HG02610 (cell line): ENCODE data around the gene BRINP3.
"Not testable (repeated sequence)": the region's sequence is repeated elsewhere in the genome, so short reads cannot be mapped to it uniquely, and the experiment has no call there.

Experiments
- ATAC-seq: cut with Tn5 transposase; IDR thresholded peaks from one replicate; pipeline ENCODE4 v1.9.1; 2021; ENCODE audit warnings: mild to moderate bottlenecking, moderate library complexity; ENCODE audit not compliant: unreplicated experiment

BRINP3 gene

GRCh38 chr1:190477762-190478148 is at the start of gene BRINP3:
BRINP3 (minus strand) TSS chr1:190477864.
- no peak for ATAC-seq

DNA sequence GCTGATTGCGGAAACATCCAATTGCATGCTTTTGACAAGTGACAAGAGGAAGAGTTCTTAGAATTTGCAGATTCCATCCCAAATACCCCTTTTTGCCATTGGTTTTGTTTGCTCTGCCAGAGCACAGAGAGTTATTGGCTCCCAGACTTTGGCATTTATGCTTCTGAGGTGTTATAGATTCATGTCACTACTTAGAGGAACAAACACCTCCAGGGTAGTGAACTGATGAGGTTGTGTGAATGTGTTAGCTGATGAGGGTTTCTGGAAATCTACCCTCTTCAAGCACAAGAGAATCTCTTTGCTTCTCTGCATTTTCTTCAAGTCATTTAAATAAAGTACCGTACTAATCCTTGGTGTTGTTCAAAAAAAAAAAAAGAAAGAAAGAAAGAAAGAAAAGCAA is 33.9 kb upstream of the BRINP3 start:
- ATAC-seq, result no peak

- ATAC-seq, result no peak
Observed at GRCh38 chr1:190507357-190507756, 29.7 kb upstream of the BRINP3 start.

- ATAC-seq, result not testable (repeated sequence)
Observed at GRCh38 chr1:190504539-190504938, 26.9 kb upstream of the BRINP3 start.

DNA sequence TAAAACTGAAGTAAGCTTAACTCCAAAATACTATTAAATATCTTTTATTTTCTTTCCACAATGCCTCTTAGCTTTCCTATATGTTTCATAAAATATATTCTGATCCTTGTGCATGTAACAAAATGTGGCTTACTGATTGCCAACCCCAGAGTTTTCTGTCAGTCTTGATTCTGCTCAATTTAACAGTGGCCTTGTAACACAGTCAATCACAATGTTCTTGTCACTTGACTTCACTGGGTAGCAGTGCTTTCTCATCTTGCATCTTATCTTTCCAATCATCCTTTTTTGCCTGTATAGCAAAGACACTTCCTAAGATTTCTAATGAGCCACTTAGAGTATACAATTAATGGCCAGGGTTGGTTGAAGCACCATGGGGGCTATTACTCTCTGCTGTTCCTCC is 19.9 kb upstream of the BRINP3 start:
- ATAC-seq, result no peak

GRCh38 chr1:190494451-190494850 is 16.8 kb upstream of the BRINP3 start:
- ATAC-seq, result no peak

DNA sequence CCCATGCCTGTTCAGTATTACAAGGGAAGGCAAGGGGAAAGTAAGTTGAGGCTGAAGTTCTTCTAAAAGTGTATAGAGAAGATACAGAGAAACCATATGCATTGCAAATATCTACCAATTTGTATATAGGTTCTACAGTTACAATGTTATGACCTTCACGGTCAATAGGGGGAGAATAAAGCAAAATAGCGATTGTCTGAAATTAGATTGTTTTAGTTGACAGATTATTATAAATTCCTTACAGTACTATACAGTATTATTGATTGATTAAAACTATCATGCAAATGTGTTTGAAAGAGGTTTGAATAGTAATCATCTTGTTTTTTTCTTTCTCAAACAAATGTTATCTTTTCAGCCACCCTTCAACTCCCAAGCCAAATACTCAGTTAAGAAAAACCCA is 13.7 kb upstream of the BRINP3 start:
- ATAC-seq, result no peak

DNA sequence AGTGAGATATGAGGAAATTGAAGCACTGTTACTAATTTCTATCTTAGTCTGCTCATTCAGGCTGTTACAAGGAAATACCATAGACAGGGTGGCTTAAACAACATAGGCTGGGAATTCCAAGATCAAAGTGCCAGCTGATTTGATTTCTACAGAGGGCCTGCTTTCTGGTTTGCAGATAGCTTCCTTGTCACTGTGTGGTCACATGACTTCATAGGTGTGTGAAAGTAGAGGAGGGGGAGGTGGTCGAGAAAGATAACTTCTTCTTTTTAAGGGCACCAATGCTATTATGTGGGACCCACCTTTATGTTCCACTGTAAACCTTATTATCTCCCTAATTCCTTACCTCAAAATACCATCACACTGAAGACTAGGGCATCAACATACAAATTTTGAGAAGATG is 6.4 kb upstream of the BRINP3 start:
- no peak for ATAC-seq

- ATAC-seq, result no peak
Observed at GRCh38 chr1:190480231-190480630, 2.6 kb upstream of the BRINP3 start.

DNA sequence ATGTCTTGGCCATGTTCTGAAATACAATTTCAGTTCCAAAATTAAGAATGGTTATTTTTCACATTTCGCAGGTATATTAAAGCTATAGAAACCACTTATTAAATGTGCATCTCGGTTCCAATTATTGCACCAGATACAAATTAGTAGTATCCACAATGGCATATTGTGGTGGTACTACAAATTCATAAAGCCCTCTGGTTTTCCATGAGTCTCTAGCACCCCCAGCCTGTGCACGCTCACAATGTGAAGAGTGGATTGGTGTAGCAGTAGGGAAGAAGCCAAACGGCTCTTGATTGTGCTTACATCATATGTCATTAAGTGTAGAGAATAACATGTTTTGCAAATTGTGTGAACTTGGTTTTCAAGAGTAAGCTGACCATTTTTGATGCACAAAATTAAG is 1.9 kb upstream of the BRINP3 start:
- ATAC-seq, result no peak

- ATAC-seq, result no peak
Observed at GRCh38 chr1:190479050-190479397, 1.4 kb upstream of the BRINP3 start.

GRCh38 chr1:190478149-190479049 is 735 bp upstream of the BRINP3 start:
- peak; percentile 62 for ATAC-seq

GRCh38 chr1:190476806-190477205 is 858 bp downstream of the BRINP3 start:
- ATAC-seq, result no peak

- no peak for ATAC-seq
Observed at GRCh38 chr1:190476321-190476720, 1.3 kb downstream of the BRINP3 start.

DNA sequence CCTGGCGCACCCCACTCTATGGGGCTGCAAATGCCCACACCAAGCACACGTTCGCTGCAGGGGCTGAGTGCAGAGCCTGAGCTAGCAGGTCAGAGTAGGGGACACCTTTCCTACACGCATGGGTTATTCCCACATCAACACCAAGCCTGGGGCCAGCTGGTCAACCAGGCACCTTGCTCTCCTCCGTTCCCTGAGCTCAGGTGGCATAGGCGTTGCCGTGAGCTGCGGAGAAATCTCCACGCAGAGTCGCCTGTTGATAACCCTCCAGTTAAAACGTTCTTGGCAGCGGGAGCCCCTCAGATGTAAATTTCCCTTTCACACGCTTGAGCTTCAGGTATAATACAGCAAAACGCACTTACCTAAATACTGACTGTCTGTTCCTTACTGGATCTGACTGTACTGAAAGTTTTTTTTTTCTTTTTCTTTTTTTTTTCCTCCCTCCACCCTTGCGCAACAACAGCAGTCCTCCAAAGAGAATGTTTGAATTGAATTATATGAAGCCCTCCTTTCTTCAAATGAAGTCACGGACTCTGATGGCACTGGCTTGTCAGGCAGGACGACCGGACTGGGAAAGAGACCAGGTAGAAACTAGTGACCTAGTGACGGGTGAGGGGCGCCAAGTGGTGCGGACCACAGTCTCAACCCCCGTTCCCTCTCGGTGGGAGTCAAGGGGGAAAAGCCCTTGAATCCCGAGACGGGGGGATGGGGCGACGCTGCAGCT is 2.1 kb downstream of the BRINP3 start:
- no peak for ATAC-seq

DNA sequence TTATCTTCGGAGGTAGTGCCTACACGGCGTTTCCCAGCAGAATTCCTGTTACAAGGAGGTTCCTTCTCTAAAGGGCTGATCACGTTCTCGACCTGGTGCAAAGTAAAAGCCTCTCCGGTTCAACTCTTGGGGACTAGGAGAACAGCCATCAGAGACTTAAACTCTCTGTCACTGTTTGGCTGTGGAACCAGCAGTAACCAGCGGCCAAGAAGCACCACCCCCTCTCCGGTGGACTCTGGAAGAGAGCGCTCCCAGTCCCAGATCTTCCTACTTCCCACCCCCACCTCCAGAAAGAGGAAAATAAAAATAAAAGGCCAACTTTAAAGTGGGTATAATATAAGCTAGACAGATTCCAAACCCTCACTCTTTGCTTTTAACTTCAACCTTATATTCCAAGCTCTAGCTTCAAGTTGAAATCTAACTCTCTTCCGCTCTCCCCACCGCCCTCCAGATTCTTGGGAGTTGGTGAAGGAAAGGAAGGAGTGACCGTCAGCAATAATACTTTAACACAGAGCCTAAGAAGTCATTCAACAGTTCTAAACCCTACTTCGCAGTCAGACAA is 2.9 kb downstream of the BRINP3 start:
- no peak for ATAC-seq

DNA sequence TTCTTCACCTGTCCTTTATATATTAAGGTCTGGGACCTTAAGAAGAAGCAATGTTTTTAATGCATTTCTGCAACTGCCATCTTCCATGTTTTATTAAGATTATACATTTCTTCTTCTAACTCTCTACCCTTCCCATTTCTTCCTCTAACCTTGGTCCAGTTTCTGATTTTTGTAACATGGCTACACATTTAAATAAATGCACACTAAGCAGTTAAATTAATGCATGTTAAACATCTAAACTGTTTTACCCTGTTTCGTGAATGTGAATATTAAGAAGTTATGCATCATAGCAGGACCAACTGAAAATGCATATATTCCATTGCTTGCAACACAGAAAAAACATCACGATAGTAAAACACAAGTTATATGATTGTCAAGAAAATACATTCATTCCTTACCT is 3.7 kb downstream of the BRINP3 start:
- ATAC-seq, result no peak

GRCh38 chr1:190472494-190472893 is 5.2 kb downstream of the BRINP3 start:
- ATAC-seq, result no peak

DNA sequence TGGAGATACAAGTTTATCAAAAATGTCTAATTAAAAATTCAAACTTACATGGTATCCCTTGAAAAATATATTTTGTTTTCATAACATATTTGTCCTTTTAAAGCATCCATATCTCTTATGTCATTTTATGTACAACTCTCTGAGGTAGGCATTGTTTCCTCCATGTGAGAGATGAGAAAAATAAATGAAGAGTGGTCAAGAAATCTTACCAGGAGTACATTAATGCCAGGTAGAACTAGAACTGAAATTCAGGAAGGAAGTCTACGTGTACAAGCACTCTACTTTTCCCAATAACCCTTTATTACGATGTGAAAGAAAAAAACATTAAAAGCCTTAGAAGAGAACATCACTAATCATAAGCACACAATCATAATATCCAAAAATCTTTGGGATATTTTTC is 5.6 kb downstream of the BRINP3 start:
- no peak for ATAC-seq

GRCh38 chr1:190464690-190465089 is 13.0 kb downstream of the BRINP3 start:
- ATAC-seq, result no peak

GRCh38 chr1:190456129-190456528 is 21.5 kb downstream of the BRINP3 start:
- ATAC-seq, result no peak

DNA sequence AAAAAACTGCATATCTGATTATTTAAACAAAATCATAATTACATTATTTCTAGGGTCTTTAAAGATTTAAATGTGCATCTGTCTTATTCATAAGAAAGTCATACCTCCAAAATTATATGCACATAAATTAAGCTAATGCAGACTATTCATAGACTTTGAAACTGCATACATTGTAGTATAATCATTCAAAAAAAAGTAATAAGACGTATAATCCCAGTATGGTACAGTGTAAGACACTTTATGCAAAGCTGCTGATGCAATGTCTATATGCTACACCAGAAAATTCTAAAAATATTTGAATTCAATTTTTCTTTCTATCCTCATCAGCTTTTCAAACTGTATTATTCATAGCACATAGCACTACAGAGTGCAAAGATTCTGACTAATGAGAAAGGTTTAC is 22.0 kb downstream of the BRINP3 start:
- ATAC-seq, result no peak
